Testis (tissue), 2 donors: ENCODE measurements around the gene PTPRN2.

ENCODE experiments used
- POLR2A ChIP-seq: fragments of 450-650 bp; IDR thresholded peaks from one replicate; pipeline ENCODE4 v1.6.1; 2017; ENCODE audit warnings: antibody characterized with exemption, mild to moderate bottlenecking, moderate library complexity
- TF ChIP-seq, protein P1 (sequence below), 3 experiments: fragments of 450-650 bp in 2 of 3; fragments of 200-600 bp in 1 of 3; sonication (generic) in 1 of 3; IDR thresholded peaks; one replicate each; pipeline ENCODE4 v1.5.1; 2016 to 2019; ENCODE audit warnings: antibody characterized with exemption in 3 of 3, mild to moderate bottlenecking in 2 of 3, moderate library complexity in 1 of 3

DNA sequence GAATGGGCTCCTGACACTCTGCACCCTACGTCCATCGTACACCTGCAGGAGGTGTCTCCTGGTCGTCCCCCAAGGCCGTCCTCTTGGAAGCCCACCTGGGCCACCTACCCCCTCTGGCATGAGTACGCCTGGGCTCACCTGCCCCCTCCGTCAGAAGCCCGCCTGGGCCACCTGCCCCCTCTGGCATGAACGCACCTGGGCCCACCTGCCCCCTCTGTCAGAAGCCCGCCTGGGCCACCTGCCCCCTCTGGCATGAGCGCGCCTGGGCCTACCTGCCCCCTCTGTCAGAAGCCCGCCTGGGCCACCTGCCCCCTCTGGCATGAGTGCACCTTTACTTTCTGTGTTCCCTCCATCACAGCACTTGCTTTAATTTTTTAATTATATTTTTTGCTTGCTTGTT, 401.2 kb downstream of the PTPRN2 start:
- TF ChIP-seq, protein P1, sequence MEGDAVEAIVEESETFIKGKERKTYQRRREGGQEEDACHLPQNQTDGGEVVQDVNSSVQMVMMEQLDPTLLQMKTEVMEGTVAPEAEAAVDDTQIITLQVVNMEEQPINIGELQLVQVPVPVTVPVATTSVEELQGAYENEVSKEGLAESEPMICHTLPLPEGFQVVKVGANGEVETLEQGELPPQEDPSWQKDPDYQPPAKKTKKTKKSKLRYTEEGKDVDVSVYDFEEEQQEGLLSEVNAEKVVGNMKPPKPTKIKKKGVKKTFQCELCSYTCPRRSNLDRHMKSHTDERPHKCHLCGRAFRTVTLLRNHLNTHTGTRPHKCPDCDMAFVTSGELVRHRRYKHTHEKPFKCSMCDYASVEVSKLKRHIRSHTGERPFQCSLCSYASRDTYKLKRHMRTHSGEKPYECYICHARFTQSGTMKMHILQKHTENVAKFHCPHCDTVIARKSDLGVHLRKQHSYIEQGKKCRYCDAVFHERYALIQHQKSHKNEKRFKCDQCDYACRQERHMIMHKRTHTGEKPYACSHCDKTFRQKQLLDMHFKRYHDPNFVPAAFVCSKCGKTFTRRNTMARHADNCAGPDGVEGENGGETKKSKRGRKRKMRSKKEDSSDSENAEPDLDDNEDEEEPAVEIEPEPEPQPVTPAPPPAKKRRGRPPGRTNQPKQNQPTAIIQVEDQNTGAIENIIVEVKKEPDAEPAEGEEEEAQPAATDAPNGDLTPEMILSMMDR (IDR thresholded peaks at IDR 0.05): no peak
- no peak for TF ChIP-seq POLR2A
